KMS-11 (cell line): ENCODE results near the gene MID1.

Source experiments
- H2AFZ ChIP-seq: fragments of 200-600 bp; sonication (generic); 2 replicates; pipeline ENCODE4 v1.6.1; 2016; ENCODE audit warnings: antibody characterized with exemption, mixed run types, low read depth
- H3K27ac ChIP-seq: fragments of 200-600 bp; sonication (generic); 2 replicates; pipeline ENCODE4 v1.6.1; 2016; ENCODE audit warnings: mild to moderate bottlenecking, mixed run types
- H3K27me3 ChIP-seq: fragments of 200-600 bp; sonication (generic); 2 replicates; pipeline ENCODE4 v1.6.1; 2017; ENCODE audit warnings: mild to moderate bottlenecking, low read depth, mixed run types, moderate library complexity; ENCODE audit not compliant: insufficient read depth
- H3K36me3 ChIP-seq: fragments of 200-600 bp; sonication (generic); 2 replicates; pipeline ENCODE4 v1.6.1; 2017; ENCODE audit warnings: mild to moderate bottlenecking, mixed run types; ENCODE audit not compliant: insufficient read depth
- H3K4me1 ChIP-seq: fragments of 200-600 bp; sonication (generic); 2 replicates; pipeline ENCODE4 v1.6.1; 2016; ENCODE audit warnings: mild to moderate bottlenecking, low read depth, mixed run types; ENCODE audit not compliant: poor library complexity, severe bottlenecking
- H3K4me2 ChIP-seq: fragments of 200-600 bp; sonication (generic); 2 replicates; pipeline ENCODE4 v1.7.0; 2016; ENCODE audit warnings: mild to moderate bottlenecking, mixed run types
- H3K4me3 ChIP-seq: fragments of 200-600 bp; sonication (generic); IDR thresholded peaks from 2 replicates; pipeline ENCODE4 v1.6.1; 2017; ENCODE audit warnings: low read depth, low read length, mixed read lengths; ENCODE audit not compliant: insufficient read depth
- H3K79me2 ChIP-seq: fragments of 200-600 bp; sonication (generic); 2 replicates; pipeline ENCODE4 v1.6.1; 2016; ENCODE audit warnings: low read depth, mixed run types; ENCODE audit not compliant: insufficient read depth
- H3K9ac ChIP-seq: fragments of 200-600 bp; sonication (generic); 2 replicates; pipeline ENCODE4 v1.6.1; 2016; ENCODE audit warnings: mild to moderate bottlenecking, mixed run types
- H4K20me1 ChIP-seq: fragments of 200-600 bp; sonication (generic); 2 replicates; pipeline ENCODE4 v1.6.1; 2016; ENCODE audit warnings: mild to moderate bottlenecking, mixed run types; ENCODE audit not compliant: insufficient read depth
- TF ChIP-seq, protein P1 (sequence below): fragments of 200-600 bp; sonication (generic); conservative IDR thresholded peaks from 2 replicates; pipeline ENCODE4 v1.6.1; 2017; ENCODE audit warnings: low read depth, mild to moderate bottlenecking, antibody characterized with exemption, low read length, moderate library complexity, mixed read lengths

Gene MID1

DNA sequence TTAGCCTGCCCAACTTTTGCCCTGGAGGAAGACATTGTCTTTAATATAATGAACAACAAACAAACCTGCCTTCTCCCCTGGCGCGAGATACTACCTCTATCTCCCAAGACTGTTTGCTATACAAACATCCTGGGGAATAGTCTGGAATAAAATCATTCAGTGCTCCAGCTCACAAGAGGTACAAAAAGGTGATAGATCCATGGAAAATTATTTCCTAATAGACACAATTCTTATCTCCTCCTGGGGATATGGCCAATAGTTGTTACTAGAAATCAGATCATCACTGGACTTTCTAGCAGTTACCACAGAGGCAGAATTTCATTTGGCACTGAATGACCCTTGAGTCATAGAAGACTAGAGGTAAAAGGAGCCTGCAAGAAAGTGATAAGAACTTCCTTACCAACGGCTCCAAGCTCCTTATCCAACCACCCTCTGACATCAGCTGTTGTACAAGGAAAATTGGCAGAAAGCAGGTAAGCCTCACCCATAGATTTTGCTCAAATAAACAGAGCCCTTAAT is 38.1 kb downstream of the MID1 start:
- Histone ChIP-seq H2AFZ (no peak overlapping the region), H4K20me1 (no peaks in the 10 kb centered on the region), H3K79me2 (no peaks in the 10 kb centered on the region), H3K4me3 (no peak overlapping the region), H3K9ac (no peak overlapping the region), H3K27ac (no peak overlapping the region), H3K4me1 (no peaks in the 10 kb centered on the region), H3K4me2 (no peak overlapping the region), H3K36me3 (no peaks in the 10 kb centered on the region), H3K27me3 (no peaks in the 10 kb centered on the region)
- TF ChIP-seq, protein P1, sequence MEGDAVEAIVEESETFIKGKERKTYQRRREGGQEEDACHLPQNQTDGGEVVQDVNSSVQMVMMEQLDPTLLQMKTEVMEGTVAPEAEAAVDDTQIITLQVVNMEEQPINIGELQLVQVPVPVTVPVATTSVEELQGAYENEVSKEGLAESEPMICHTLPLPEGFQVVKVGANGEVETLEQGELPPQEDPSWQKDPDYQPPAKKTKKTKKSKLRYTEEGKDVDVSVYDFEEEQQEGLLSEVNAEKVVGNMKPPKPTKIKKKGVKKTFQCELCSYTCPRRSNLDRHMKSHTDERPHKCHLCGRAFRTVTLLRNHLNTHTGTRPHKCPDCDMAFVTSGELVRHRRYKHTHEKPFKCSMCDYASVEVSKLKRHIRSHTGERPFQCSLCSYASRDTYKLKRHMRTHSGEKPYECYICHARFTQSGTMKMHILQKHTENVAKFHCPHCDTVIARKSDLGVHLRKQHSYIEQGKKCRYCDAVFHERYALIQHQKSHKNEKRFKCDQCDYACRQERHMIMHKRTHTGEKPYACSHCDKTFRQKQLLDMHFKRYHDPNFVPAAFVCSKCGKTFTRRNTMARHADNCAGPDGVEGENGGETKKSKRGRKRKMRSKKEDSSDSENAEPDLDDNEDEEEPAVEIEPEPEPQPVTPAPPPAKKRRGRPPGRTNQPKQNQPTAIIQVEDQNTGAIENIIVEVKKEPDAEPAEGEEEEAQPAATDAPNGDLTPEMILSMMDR, result no peak

DNA sequence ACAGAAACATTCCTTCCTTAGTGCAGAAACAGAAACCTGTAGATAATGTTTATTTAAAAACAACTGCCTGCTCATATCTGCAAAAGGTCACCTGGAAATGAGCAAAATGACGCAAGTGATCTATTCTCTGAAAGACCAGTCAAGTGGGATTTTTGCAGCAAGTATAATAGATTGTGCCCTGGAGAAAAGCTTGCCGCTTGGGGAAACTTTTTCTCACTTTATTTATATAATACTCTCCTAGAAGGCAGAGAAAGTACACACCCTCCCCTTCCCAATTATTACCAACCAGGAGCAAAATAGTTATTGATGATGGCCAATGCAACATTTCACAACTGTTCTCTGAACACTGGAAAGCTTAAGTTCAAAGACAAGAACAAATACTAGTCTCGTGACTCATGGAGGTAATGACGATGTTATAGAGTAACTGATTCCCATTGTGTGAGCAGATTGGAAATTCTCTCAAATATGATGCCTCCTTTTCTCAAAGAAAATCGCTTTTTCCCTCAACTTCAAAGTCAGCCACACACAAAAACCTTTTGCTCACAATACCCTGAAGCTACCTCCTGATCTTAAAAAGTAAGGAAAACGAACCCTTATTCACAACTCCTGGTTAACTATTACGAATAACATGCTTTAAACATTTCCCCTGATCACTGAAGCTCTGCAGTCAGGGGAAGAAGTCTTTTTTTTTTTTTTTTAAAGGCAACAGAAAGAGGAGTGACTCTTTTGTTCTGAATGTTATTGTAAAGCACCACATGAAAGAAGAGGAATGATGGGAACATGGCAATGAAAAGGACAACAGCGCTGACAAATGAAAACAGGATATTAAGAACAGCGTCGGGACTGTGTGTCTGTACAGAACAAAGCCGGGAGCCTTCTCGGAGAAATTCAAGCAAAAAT is 41.0 kb downstream of the MID1 start:
- Histone ChIP-seq H3K27me3 (no peaks in the 10 kb centered on the region), H3K9ac (no peak overlapping the region), H3K4me3 (no peak overlapping the region), H3K27ac (no peak overlapping the region), H4K20me1 (no peaks in the 10 kb centered on the region), H3K4me1 (no peaks in the 10 kb centered on the region), H3K36me3 (no peaks in the 10 kb centered on the region), H2AFZ (no peak overlapping the region), H3K79me2 (no peaks in the 10 kb centered on the region), H3K4me2 (no peak overlapping the region)
- TF ChIP-seq, protein P1, result no peak

DNA sequence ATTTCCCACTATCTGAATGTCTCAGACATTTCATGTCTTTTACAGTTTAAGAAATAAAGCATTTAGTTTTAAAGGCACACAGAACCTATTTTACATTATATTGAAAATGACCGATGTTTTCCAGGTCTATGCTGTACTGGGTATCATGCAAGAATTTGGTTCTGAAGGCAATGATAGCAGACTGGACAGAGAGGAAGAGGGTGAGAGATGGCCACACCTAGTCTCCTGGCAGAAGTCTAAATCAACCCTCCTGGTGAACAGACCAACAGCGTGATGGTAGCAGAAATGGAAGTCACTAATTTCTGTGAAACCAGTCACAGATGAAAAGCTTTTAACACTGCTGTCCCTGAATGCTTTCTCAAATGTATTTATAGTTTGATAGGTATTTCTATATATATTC is 41.9 kb downstream of the MID1 start:
- H3K4me2 ChIP-seq, result no peak overlapping the region
- no peak overlapping the region for H3K4me3 ChIP-seq
- no peak overlapping the region for H3K27ac ChIP-seq
- H4K20me1 ChIP-seq, result no peaks in the 10 kb centered on the region
- H3K4me1 ChIP-seq, result no peaks in the 10 kb centered on the region
- TF ChIP-seq, protein P1, result no peak
- no peaks in the 10 kb centered on the region for H3K36me3 ChIP-seq
- H2AFZ ChIP-seq, result no peak overlapping the region
- no peaks in the 10 kb centered on the region for H3K27me3 ChIP-seq
- H3K79me2 ChIP-seq, result no peaks in the 10 kb centered on the region
- no peak overlapping the region for H3K9ac ChIP-seq

DNA sequence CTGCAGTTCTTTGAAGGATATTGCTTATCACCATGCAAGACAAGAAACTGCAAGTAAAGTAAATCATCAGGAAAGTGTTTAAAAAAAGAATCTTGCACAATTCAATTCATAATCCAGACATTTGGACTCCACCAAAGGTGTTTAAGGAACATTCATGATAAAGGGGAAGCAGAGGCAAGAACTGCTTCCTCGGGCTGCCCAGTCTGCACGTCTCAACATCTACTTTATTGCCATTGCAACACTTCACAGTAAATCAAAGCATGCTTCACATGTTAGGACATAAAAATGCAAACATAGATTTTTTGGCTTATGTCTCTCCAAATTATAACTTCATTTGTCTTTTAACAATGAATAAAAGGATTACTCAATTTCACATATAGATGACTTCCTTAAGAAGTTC is 42.5 kb downstream of the MID1 start:
- H3K79me2 ChIP-seq, result no peaks in the 10 kb centered on the region
- no peak overlapping the region for H2AFZ ChIP-seq
- TF ChIP-seq, protein P1, result no peak
- H4K20me1 ChIP-seq, result no peaks in the 10 kb centered on the region
- H3K27me3 ChIP-seq, result no peaks in the 10 kb centered on the region
- no peak overlapping the region for H3K27ac ChIP-seq
- no peaks in the 10 kb centered on the region for H3K4me1 ChIP-seq
- H3K36me3 ChIP-seq, result no peaks in the 10 kb centered on the region
- no peak overlapping the region for H3K9ac ChIP-seq
- H3K4me2 ChIP-seq, result no peak overlapping the region
- no peak overlapping the region for H3K4me3 ChIP-seq
